BJ (cell line): Measurements from ENCODE around the gene PCDH19. TPM values are rescaled to one million over a fixed set of nuclear protein-coding genes. Genes with fewer than 3 reads are reported as not detected.
A peak's percentile ranks its signal among the peaks of the same experiment; 100 is the strongest.

Experiments
- CTCF ChIA-PET: fragments of 350-600 bp; formaldehyde crosslinking; extraction: SDS; loops from one replicate; lab custom pipeline; 2021; ENCODE audit warnings: antibody characterized with exemption, inconsistent platforms; lab: Yijun Ruan, JAX
- POLR2A ChIA-PET: fragments of 300-600 bp; sonication (Branson Sonifier 250); formaldehyde crosslinking; extraction: SDS; loops from one replicate; lab custom pipeline; 2021; ENCODE audit warnings: antibody characterized with exemption; lab: Charles Lee
- DNase-seq: peaks from one replicate; pipeline ENCODE4 v3.0.0-alpha.2; 2011; ENCODE audit warnings: low read depth
- H3K27me3 ChIP-seq: 2 replicates; pipeline ENCODE4 v1.6.0; 2011; ENCODE audit warnings: low read length; ENCODE audit not compliant: control insufficient read depth, insufficient read depth
- H3K36me3 ChIP-seq: 2 replicates; pipeline ENCODE4 v1.5.1; 2011; ENCODE audit warnings: low read length; ENCODE audit not compliant: control insufficient read depth, insufficient read depth
- H3K4me3 ChIP-seq: 2 replicates; pipeline ENCODE4 v1.5.1; 2011; ENCODE audit warnings: low read depth, mild to moderate bottlenecking, control low read depth, low read length
- CTCF ChIP-seq: IDR thresholded peaks from 2 replicates; pipeline ENCODE4 v1.5.1; 2011; ENCODE audit warnings: low read depth, mild to moderate bottlenecking, control low read depth, inconsistent platforms, low read length, moderate library complexity; ENCODE audit not compliant: insufficient read depth
- polyA plus RNA-seq: library from polyadenylated mRNA; depleted of rRNA; stranded (reverse); fragments of >200 nt; gene quantifications from 2 replicates; pipeline ENCODE4 v1.2.3, GENCODE V29; 2011

The PCDH19 gene
- polyA plus RNA-seq, 1 experiment: 0.01 TPM

GRCh38 chrX:100368167-100368566 lies 41.9 kb downstream of the PCDH19 start:
- Histone ChIP-seq H3K27me3 (no peaks in the 10 kb centered on the region), H3K4me3 (no peak overlapping the region), H3K36me3 (no peaks in the 10 kb centered on the region)
- peak; percentile 28 for TF ChIP-seq CTCF
- POLR2A ChIA-PET: no interaction called here
- CTCF ChIA-PET: interaction anchor here (0.9 kb wide), 1 partner anchor 10 kb away, joined by 3 read pairs; no protein-coding TSS in a partner anchor
- no peak for DNase-seq

- no peak for TF ChIP-seq CTCF
- H3K36me3 ChIP-seq: no peaks in the 10 kb centered on the region
- POLR2A ChIA-PET: no interaction called here
- CTCF ChIA-PET: no interaction called here
- no peak overlapping the region for H3K4me3 ChIP-seq
- H3K27me3 ChIP-seq: no peaks in the 10 kb centered on the region
- DNase-seq: no peak
Observed at GRCh38 chrX:100363896-100364295, 46.2 kb downstream of the PCDH19 start.

GRCh38 chrX:100358766-100359165 lies 51.3 kb downstream of the PCDH19 start:
- no peak for DNase-seq
- TF ChIP-seq CTCF: no peak
- ChIA-PET POLR2A (no interaction called here), CTCF (interaction anchor here (0.9 kb wide), 1 partner anchor 20 kb away, joined by 4 read pairs; no protein-coding TSS in a partner anchor)
- Histone ChIP-seq H3K4me3 (no peak overlapping the region), H3K36me3 (no peaks in the 10 kb centered on the region), H3K27me3 (no peaks in the 10 kb centered on the region)

GRCh38 chrX:100356351-100356896 lies 53.6 kb downstream of the PCDH19 start:
- TF ChIP-seq CTCF: no peak
- POLR2A ChIA-PET: no interaction called here
- CTCF ChIA-PET: no interaction called here

GRCh38 chrX:100355680-100356079 lies 54.4 kb downstream of the PCDH19 start:
- CTCF ChIA-PET: no interaction called here

More at GRCh38 chrX:100356351-100356896, 53.6 kb downstream of the PCDH19 start:
- H3K27me3 ChIP-seq: no peaks in the 10 kb centered on the region
- H3K4me3 ChIP-seq: no peak overlapping the region
- no peak for DNase-seq
- no peaks in the 10 kb centered on the region for H3K36me3 ChIP-seq

More at GRCh38 chrX:100355680-100356079, 54.4 kb downstream of the PCDH19 start:
- Histone ChIP-seq H3K4me3 (no peak overlapping the region), H3K36me3 (no peaks in the 10 kb centered on the region), H3K27me3 (no peaks in the 10 kb centered on the region)
- no peak for DNase-seq
- TF ChIP-seq CTCF: no peak
- POLR2A ChIA-PET: no interaction called here
